Stromal cell of bone marrow (primary cell): ENCODE data around the gene TRABD2B.

Experiments
- DNase-seq: peaks from one replicate; pipeline ENCODE4 v3.0.0-alpha.2; 2012; ENCODE audit warnings: low read depth

The TRABD2B gene

DNA sequence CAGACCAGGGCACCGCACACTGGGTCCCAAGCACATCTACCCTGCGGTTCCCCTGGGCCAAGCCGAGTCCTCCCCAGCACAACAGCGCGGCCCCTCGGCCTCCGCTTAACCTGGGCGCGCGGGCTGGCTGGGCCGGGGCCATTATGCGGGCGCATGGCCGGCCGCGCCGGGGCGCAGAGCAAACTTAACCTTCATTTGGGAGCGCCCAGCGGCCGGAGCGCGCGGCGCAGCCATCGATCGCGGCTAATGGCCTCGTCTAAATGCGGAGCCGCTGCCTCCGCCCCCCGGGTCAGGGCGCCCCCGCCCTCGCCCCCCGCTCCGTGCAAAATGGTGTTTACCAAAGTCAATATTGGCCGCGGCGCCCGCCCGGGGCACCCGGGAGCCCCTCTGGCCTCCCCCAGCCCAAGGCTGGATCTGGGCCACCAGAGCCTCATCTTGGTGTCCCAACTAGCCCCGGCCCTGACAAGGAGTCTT lies 272.1 kb downstream of the TRABD2B start:
- no peak for DNase-seq

DNA sequence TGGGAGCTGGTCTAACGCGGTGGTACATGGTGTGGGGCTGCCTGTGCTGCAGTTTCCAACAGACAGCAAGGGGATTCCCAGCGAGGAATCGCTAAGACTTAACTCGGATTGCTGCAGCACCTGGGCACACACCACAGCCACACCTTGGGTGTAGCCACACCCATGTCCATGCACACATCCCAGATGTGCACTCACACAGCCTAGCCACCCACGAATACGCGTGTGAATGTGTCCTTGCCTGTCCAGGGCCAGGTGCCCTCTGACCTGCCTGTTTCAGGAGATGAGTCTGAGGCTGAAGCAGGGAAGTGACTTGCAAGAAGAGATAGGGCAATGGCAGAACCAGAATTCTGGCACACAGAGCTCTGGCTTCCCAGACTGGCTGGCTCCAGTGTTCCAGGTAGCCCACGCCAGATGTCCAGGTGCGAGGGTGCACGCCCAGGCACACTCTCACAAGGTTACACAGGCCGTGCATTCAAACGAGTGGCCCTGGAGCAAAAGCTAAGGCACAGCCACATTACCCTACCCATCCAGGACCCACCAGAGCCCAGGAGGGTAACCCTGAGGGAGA lies 272.7 kb downstream of the TRABD2B start:
- DNase-seq, result no peak

- no peak for DNase-seq
Observed at GRCh38 chr1:47722909-47723580, 274.1 kb downstream of the TRABD2B start.

DNA sequence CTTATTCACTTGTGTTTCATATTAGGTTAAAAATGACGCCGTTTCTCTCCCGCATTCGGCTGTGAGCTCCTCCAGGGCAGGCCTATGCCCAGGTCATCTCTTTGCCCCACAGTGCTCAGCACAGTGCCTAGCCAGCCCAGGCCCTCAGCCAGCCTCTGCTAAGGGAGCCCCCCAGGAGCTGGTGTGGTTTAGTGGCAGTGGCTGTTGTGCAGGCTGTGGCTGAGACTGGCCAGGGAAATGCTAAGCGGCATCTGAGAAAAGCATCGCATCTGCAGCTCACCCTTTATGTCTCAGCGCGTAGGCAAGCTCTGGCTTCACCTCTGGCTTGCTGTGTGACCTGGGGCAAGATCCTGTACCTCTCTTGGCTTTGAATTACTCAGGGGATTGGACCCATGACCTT lies 275.1 kb downstream of the TRABD2B start:
- DNase-seq, result no peak

DNA sequence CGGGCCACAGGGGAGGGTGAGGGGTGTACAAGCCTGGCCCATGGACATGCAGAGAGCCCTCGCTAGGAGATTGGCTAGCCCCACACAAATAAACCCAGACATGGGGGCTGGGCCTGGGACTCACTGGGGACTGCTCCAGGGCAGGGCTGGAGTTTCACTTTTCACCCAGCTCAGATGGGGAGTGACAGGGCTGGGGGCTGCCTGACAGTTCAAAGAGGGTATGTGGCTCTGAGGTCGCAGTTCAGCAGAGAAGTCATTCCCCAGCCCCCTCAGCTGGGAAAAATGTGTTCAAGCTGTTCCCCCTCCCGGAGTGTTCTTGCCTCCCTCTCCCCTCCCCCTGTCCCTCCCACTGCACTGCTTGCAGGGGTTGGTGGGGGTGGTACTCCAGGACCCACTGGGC lies 277.1 kb downstream of the TRABD2B start:
- DNase-seq, result no peak

DNA sequence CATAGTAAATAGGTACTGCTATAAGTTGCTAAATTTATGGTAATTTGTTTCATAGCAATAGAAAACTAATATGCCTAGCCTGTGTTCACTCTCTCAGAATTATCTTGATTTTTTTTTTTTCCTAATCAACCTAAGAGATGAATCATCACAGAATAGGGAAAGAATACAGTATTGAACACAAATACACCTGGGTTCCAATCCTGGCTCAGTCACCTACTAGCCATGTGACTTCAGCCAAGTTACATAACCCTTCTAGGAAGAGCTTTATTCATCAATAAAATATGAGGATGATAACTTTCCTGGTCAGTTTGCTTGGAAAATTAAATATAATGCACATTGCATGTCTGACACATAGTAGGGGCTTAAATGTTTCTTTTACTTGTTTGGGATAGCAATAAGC lies 279.8 kb downstream of the TRABD2B start:
- DNase-seq, result no peak

DNA sequence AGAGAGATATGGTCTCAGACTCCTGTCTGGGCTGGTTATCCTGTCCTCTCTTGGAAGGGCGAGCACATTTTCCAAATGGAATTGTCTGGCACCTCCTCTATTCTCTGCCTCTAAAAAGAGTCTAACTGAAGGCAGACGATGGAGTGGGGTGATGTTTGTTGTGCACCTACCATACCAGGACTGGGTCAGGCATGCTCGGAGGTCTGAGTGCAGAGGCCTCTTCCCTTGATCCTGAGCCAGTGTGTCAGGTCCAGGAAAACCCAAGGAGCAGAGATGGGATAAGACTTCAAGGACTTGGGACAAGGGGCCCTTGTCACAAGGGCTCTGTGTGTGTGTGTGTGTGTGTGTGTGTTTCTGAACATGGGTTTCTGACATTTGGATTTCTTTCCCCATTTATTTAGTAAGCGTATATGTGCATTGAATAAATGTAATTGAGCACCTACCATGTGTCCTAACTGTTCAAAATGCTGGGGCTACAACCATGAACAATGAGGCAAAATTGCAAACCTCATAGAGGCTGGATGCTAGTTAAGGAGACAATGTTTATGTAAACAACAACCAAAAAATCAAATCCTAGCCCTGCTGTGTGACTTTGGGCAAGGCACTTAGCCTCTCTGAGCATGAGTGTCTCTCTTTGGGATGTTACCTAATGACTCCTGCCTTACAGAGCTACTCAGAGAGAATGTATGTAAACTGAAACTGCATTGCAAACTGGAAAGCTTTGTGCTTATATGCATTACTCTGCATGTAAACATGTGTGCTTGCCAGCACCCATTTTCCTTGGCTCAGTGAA lies 283.0 kb downstream of the TRABD2B start:
- DNase-seq, result no peak

- no peak for DNase-seq
Observed at GRCh38 chr1:47713333-47713953, 283.7 kb downstream of the TRABD2B start.

DNA sequence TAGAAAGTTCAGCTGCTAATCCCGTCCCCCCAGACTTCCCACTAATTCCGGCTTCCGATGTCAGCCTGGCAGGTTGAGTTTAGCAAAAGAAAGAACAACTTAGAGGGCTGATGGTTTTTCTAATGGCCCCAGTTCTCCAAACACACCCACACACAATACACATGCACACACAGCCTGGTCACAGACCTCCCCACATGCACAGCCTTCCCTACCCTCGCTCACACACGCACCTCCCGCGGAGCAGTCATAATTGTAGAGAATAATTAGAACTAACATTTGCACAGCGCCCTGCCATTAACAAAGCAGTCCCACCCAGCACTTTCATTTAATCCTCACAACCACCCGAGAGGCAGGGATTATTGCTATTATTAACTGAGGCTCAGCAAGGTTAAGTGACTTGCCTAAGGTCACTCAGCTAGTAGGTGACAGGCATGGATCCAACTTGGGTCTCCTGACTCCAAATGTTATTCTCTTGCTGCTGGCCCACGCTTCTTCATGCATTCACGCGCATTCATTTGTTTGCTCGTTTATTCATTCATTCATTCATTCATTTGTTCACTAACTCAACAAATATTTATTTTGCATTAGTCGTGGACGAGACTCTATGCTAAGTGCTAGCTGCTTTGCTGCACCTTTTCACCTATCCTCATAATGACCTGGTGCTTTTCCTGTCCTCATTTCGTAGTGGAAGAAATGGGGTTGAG lies 284.4 kb downstream of the TRABD2B start:
- DNase-seq, result no peak

GRCh38 chr1:47711848-47712492 lies 285.2 kb downstream of the TRABD2B start:
- DNase-seq, result no peak

- no peak for DNase-seq
Observed at GRCh38 chr1:47711184-47711847, 285.9 kb downstream of the TRABD2B start.
